ENCODE measurements around the gene SH3BP2.

The SH3BP2 gene

GRCh38 chr4:2792396-2792710, 532 bp upstream of the SH3BP2 start:
- DNase-seq = no peak

GRCh38 chr4:2793586-2794485, 951 bp downstream of the SH3BP2 start:
- no peak for DNase-seq

- DNase-seq = no peak
These were observed 1.8 kb downstream of the SH3BP2 start for GRCh38 chr4:2794486-2795299.

- no peak for DNase-seq
These were observed 2.5 kb downstream of the SH3BP2 start for GRCh38 chr4:2795300-2795892.

- peak in 1 of 3 experiments; percentile 40 for DNase-seq
These were observed 3.3 kb downstream of the SH3BP2 start for GRCh38 chr4:2795893-2796848.

- no peak for DNase-seq
These were observed 4.1 kb downstream of the SH3BP2 start for GRCh38 chr4:2796849-2797544.

GRCh38 chr4:2797545-2798305, 4.8 kb downstream of the SH3BP2 start:
- no peak for DNase-seq

GRCh38 chr4:2798399-2799223, 5.7 kb downstream of the SH3BP2 start:
- DNase-seq = peak in 1 of 3 experiments; percentile 19

- no peak for DNase-seq
These were observed 6.5 kb downstream of the SH3BP2 start for GRCh38 chr4:2799224-2799911.

GRCh38 chr4:2799971-2800690, 7.2 kb downstream of the SH3BP2 start:
- no peak for DNase-seq

GRCh38 chr4:2800691-2801596, 8.1 kb downstream of the SH3BP2 start:
- no peak for DNase-seq

GRCh38 chr4:2802618-2803531, 10.0 kb downstream of the SH3BP2 start:
- DNase-seq = no peak

GRCh38 chr4:2803624-2804448, 11.0 kb downstream of the SH3BP2 start:
- DNase-seq = no peak

- no peak for DNase-seq
These were observed 11.6 kb downstream of the SH3BP2 start for GRCh38 chr4:2804449-2804972.

GRCh38 chr4:2804973-2805501, 12.2 kb downstream of the SH3BP2 start:
- DNase-seq = no peak
